HG02943 (cell line): ENCODE data around the gene NCOA1.
A peak's percentile ranks its signal among the peaks of the same experiment; 100 is the strongest.

Experiments
- ATAC-seq: cut with Tn5 transposase; IDR thresholded peaks from one replicate; pipeline ENCODE4 v1.9.1; 2021; ENCODE audit warnings: mild to moderate bottlenecking, low read depth, moderate library complexity; ENCODE audit not compliant: unreplicated experiment

Gene NCOA1

DNA sequence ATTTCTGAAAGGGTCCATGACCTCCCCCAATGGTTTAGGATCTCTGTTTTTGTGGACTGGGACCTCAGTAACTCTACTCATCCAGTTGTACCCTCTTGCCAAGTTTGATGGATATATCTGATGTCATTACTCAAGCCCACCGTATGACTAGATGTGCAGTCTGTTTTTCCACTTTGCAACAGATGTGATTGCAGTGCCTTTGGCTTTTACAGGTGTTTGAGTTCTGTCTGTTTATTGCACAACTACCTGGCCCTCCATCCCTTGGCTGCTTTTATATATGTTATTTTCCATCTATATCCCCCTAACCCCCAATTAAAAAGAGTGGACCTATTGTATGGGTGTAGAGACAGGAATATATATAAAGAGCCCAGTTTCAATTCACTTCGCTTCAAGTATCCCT lies 10.8 kb downstream of the NCOA1 start:
- no peak for ATAC-seq

DNA sequence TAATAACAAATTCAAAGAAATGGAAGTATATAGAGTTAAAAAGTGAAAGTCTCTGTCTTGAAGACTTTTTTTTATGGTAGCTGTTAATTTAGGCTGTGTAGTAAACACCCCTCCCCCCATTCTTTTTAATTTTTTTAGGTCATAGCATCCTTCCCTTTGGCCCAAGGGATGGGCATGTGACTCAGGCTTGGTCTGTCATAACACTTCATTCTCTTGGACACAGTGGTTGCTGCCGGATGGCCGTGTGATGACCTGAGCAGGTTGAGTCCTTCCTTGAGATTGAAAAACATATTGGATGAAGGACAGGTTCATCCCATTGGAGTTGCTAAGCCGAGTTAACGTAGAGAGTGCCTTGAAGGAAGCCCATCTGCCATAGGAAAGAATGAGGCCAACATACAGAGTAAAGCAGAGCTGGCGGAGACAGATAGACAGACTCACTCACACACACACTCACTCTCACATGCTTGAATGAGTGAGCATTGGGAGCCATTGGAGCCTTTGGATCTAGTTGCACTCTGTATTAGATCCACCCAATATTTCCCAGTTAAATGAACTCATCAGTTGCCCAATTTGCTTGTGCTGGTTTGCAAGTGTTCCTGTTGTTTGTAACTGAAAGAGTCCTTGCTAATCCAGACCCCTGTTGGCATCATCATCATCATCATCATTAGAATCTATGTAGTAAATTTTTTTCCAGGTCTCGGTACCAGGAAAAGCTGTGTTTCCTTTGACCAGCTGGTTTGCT lies 14.7 kb downstream of the NCOA1 start:
- ATAC-seq = no peak

DNA sequence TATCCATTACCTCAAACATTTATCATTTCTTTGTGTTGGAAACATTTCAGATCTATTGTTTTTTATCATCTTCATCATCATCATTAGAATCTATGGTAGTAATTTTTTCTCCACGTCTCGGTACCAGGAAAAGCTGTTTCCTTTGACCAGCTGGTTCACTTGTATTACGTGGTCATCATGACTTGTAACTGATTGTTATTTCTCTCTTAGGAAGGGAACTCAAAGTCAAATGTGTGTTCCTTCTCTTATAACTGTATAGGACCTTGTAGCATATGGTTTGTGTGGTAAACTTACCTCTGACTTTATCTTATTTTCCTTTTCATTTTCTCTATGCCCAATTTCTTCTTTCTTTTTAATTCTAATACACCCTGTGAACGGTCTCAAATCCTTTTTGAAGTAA lies 16.5 kb downstream of the NCOA1 start:
- ATAC-seq = no peak

DNA sequence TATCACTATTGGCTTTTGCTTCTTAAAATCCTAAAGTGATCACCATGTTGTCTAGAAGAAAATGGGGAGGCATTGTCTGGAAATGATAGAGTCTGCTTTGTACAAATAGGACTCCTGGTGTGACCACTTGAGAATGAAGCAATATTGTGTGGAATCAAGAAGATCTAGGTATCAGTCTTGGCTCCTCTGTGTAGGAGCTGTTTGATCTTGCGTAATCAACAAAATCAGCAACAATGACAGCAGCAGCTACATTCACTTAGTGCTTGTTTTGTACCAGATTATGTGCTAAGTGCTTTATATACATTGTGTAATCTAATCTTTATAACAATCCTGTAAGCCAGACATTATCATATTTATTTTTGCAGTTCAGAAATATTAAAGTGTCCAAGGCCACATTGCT lies 17.8 kb downstream of the NCOA1 start:
- no peak for ATAC-seq

DNA sequence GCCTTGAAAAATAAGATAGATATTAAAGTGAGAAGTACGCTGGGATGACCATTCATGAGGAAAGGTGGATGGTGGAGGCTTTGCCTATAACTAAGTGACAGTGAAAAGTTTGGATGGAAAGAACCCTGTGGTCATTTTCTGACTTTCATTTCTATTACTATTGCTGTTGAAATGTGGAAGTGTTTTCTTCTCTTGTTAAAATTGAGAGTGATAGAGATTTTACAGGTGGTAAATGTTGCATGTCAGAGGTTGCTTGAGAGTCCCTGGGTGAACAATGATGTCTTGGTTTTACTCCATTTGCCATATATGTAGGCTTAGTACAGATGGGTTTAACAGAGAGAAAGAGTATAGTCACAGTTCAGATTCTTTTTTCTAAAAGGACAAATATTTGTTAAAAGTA lies 18.4 kb downstream of the NCOA1 start:
- peak; percentile 48 for ATAC-seq

DNA sequence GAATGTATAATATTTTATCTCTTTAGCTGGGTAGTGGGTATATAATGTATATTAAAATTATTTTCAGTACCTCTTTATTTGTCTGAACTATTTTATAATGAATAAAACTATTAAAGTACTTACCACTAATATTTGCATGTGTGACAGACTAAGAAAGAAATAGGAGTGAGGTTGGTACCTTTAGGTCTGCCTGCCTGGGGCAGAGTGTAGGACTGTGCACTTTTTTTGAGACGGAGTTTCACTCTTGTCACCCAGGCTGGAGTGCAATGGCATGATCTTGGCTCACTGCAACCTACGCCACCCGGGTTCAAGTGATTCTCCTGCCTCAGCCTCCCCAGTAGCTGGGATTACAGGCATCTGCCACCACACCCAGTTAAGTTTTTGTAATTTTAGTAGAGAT lies 18.8 kb downstream of the NCOA1 start:
- no peak for ATAC-seq

DNA sequence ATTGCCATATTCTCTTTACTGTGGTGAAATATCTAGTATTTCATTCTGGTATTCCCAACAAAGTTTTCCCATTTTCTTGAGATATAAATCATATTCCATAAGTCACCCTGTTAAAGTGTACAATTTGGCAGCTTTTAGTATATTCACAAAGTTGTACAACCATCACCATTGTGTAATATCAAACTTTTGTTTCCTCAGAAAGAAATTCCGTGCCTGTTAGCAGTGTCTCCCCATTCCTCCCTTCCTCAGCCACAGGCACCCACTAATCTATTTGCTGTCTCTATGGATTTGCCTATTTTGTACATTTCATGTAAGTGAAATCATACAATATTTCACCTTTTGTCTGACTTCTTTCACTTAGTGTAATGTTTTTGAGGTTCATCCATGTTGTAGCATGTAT lies 19.7 kb downstream of the NCOA1 start:
- no peak for ATAC-seq

DNA sequence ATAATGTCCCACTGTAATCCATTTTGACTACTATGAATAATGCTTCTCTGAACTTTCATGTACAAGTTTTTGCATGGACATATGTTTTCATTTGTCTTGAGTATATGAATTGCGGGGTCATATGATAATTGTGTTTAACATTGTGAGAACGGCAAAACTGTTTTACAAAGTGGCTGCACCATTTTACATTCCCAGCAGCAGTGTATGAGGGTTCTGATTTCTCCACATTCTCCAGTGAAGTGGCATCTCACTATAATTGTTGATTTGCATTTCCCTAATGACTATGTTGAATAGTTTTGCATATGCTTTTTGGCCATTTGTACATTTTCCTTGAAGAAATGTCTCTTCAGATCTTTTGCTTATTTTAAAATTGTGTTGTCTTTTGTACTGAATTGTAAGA lies 20.1 kb downstream of the NCOA1 start:
- no peak for ATAC-seq

DNA sequence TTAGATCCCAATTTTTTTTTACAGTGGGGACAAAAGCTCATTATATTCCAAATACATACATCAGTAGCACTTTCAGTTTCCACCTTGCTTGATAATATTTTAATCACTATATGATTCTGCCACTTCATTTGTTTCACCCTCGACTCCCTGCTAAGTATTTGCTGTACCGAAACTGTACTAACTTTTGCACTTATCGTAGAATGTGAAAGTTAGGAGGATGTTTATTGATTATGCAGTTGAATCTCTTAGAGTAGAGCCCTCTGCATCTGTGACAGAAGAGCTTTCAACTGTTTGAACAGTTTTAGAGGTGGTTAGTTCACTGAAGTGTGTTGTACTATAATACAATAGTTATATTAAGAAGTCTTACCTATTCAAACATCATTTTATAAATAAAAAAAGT lies 20.8 kb downstream of the NCOA1 start:
- ATAC-seq = no peak

DNA sequence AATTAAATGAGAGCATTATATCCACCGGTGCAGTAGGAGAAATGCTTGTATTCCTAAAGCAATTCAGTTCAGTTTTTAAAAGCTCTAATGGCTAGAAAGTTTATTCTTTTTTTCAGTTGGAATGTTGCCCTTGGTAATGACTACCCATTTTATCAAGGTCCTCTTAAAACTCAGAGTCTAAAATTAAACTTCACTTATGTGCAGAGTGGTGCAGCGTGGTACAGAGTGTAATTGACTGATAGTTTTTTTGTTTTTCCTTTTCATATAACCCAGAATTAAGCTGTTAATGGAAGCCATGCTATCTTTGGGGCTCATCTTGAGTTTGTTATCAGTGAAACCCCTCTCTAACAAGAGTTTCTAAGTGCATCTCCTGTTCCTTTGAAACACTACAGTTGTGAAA lies 21.4 kb downstream of the NCOA1 start:
- no peak for ATAC-seq

DNA sequence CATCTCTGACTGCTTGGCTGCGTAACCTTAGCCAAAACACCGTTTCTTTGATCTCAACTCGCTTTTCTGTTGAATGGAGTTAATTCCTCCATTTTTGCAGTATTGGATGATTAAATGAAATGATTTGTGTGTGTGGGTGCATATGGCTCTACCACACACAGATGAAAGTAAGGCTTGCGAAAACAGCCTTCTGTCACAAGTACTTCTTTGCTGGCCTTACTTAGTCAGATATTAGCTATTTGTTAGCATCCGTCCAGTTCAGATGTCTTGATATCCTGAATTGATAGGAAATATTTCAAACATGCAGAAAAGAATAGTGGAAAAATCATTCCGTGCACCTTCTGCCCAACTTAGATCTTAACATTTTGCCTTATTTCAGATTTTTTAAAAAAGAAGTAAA lies 21.8 kb downstream of the NCOA1 start:
- ATAC-seq = no peak

DNA sequence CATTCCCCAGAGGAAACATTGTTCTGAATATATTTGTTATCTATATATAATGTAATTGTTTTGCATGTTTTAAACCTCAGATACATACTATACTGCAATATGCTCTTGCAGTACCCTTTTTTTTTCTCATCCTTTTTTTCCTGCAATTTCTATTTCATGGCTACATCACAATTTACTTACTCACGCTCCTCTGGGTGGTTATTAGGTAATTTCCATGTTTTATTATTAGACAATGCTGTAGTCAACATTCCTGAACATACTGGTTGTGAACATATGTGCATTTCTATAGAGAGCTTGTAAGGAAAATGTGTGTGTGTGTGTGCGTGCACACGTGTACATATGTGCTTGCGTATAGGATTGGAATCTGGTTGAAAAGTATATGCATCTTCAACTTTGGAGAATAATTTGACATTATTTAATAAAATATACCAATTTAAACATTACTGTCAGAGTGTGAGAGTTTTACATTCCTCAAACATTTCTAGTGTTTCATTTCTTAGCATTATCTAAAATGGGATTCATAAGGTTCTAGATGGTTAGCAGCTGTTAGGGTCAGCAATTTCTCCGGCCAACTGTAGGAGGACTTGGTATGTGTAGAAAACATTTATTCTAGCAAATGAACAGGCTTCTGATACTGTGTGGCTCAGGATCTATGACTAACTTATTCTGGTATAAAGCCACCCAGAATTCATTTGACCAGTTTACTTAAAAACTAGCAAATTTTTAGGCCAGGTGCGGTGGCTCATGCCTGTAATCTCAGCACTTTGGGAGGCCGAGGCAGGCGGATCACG lies 22.4 kb downstream of the NCOA1 start:
- ATAC-seq = no peak

DNA sequence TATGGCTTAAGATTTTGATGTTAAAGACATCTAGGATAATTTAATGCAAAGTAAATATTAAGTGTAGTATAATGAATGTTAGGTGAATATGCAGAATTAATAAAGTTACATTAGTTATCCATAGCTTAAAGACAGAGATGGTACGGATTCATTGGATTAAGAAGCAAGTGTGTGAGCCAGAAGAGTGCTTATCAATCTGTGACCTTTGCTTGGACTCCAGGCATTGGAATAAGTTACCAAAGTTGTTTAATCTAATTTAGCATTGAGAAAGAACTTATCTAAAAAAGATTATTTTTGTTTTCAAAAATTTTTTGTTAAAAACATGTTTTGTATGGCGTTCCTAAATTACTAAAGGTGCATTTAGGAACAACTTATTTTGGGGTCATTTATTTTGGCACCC lies 23.8 kb downstream of the NCOA1 start:
- ATAC-seq = no peak

DNA sequence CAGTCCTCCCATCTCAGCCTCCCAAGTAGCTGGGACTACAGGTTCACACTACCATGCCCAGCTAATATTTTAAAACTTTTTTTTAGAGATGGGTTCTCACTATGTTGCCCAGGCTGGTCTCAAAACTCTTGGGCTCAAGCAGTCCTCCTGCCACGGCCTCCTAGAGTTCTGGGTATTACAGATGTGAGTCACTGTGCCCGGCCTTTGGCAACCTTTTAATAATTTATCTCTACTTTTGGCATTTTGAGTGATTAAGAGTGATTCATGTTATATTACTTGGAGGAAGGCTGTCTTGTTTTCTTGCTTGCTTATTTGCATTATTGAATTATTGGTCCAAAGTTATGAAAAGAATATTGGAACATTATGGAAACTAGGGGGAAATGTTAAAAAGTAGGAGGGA lies 24.3 kb downstream of the NCOA1 start:
- ATAC-seq = no peak

DNA sequence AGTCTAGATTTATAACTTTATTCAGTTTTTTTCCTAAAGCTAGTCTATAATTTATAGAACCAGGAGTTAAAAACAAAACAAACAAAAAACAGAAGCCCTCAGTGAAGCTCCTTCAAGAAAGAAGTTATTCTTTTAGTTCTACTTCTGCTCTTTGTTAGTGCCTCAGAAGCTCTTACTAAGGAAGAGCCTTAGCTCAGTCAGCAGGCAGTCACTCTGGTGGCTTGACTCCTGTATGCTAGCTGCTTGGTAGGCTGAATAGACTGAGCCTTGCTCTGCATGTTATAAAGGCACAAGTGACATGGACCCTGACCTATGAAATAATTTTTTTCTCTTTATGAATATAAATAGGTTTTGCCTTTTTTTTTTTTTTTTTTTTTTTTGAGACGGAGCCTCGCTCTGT lies 24.8 kb downstream of the NCOA1 start:
- ATAC-seq = no peak

DNA sequence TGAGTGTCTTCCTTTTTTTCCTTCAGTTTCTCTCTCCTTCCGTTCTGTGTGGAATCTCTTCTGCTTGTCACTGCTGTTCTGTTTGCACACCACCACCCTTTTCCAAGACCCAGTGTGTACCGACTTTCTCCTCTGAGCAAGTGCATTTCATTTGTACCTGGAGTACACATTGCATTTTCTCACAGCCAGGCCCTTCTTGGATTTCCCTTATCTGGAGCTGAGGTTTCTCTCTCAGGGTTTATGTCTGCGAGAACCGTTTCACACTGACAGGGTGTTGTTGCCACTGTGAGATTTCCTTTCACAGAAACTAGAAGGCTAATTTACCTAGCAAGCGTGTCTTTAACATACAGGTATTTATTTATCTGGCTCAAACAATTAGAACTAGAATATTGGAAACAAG lies 26.2 kb downstream of the NCOA1 start:
- no peak for ATAC-seq

DNA sequence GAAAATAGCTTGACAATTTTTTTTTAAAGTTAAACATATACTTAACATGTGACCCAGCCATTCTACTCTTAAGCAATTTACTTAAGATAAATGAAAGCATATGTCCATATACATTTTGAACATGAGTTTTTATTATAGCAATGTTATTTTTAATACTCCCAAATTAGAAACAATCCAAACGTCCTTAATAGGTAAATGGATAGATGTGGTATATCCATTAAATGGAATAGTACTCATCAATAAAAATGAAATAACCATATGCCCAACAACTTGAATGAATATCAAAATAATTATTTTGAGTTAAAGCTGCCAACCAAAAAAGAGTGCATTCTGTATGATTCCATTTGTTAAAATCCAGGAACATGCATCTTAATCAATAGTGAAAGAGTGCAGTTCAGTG lies 29.1 kb downstream of the NCOA1 start:
- no peak for ATAC-seq

DNA sequence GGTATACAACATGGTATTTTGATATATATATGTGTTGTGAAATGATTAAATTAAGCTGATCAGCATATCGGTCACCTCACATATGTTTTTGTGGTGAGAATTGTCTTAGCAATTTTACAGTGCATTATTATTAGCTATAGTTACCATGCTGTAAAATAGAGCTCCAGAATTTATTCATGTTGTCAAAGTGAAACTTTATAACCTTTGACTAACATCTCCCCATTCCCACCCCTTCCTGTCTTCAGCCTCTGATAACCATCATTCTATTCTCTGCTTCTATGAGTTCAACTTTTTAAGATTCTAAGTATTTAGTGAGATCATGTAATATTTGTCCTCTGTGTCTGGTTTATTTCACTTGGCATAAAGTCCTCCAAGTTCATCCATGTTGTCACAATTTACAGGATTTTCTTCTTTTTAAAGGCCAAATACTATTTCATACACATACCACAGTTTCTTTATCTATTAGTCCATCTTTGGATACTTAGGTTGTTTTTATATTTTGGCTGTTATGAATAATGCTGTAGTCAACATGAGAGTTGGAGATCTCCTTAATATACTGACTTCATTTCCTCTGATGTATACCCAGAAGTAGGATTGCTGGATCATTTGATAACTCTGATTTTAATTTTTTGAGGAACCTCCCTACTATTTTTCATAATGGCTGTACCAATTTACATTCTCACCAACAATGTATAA lies 30.3 kb downstream of the NCOA1 start:
- ATAC-seq = no peak

DNA sequence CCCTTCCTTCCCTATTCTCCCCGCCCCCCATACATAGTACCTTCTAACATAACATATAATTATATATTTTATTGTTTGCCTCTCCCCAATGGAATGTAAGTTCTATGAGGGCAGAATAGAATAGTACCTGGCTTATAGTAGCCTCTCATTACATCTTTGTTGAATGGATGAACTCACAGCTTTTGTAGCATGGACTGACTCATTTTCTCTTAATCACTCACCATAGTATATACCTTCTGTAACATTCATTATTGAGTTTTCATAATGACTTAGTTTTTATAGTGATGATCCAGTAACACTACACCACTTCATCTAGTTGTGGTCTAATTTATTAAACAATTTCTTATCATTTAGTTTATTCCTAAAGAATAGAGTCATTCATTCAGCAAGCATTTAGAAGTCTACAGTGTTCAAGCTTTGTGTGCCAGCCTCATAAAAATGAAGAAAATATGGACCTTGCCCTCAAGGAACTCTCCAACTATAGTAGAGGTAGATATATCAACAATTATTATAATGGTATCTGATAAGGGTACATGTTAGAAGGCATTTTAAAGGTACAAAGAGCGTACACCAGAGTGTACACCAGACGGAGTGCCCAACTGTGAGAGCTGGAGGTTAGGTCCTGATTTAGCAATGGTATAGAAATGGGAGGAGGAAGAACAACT lies 31.1 kb downstream of the NCOA1 start:
- no peak for ATAC-seq

DNA sequence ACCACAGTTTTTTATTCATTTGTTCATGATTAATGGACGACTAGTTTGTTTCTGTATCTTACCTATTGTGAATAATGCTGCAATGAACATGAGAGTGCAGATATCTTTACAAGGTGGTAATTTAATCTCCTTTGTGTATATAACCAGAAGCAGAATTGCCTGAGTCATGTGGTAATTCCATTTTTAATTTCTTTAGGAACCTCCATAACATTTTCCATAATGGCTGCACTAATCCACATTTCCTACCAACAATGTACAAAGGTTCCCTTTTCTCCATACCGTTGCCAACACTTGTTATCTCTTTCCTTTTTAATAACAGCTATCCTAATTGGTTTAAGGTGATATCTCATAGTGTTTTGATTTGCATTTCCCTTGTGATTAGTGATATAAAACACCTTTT lies 36.5 kb downstream of the NCOA1 start:
- no peak for ATAC-seq

DNA sequence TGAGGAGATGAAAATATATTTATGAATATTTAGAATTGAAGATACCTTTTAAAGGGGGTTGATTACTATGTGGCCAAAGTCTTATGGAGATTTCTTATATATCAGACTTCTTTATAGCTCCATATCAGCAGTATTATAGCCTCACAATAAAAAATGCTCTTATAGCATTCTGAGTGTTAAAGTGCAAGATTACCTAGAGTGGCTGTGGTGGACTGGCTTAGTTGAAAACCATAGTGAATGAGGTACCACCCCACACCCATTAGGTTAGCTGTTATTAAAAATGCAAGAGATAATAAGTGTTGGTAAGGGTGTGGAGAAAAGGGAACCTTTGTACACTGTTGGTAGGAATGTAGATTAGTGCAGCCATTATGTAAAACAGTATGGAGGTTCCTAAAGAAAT lies 39.7 kb downstream of the NCOA1 start:
- no peak for ATAC-seq
